Pancreas (tissue), 10 donors: ENCODE results near the gene PRR7. TPM values are rescaled to one million over a fixed set of nuclear protein-coding genes. Genes with fewer than 3 reads are reported as not detected.
A peak's percentile ranks its signal among the peaks of the same experiment; 100 is the strongest.

Experiments
- ATAC-seq, 4 donors: fragments of 200-7000 bp; cut with Tn5 transposase; one replicate each; pipeline versions ENCODE4 v1.8.0 to v1.9.1; 2020; ENCODE audit warnings: mild to moderate bottlenecking in 4 of 4, moderate library complexity in 4 of 4
- DNase-seq, 6 donors: peaks; one replicate each; pipeline ENCODE4 v3.0.0-alpha.2; 2020
- FAIRE-seq: peaks from 2 replicates; lab custom pipeline; 2012; peaks lifted over from hg19 to GRCh38; lab: Jason Lieb, UNC
- H3K27ac ChIP-seq, 4 donors: fragments of 200-600 bp; sonication (generic); 1 replicate in 3 of 4; 2 replicates in 1 of 4; pipeline versions ENCODE4 v1.5.0 to v1.8.0; 2020
- H3K27me3 ChIP-seq, 4 donors: fragments of 200-600 bp; one replicate each; pipeline ENCODE4 v1.8.0; 2021
- H3K36me3 ChIP-seq, 3 donors: fragments of 200-600 bp; sonication (generic) in 1 of 3; one replicate each; pipeline versions ENCODE4 v1.5.0 to v1.8.0; 2020 to 2021
- H3K4me1 ChIP-seq, 3 donors: fragments of 200-600 bp; one replicate each; pipeline ENCODE4 v1.8.0; 2021
- H3K4me3 ChIP-seq, 4 donors: fragments of 200-600 bp; sonication (generic) in 2 of 4; one replicate each; pipeline versions ENCODE4 v1.5.0 to v1.8.0; 2020 to 2021
- H3K9me3 ChIP-seq, 4 donors: fragments of 200-600 bp; one replicate each; pipeline ENCODE4 v1.8.0; 2021
- CTCF ChIP-seq, 4 donors: fragments of 200-600 bp; sonication (generic) in 3 of 4; IDR thresholded peaks; one replicate each; pipeline versions ENCODE4 v1.5.0 to v1.8.0; 2021; ENCODE audit warnings: antibody characterized with exemption in 4 of 4
- WGBS, 2 donors: extraction: QIAGEN DNeasy Blood & Tissue Kit; methylation state at CpG; one replicate each; pipeline ENCODE4 v1.1.7; 2013; 5-methylcytosine and 5-hydroxymethylcytosine counted together
- intact Hi-C, 3 donors: fragments of 100-400 bp; cut with DNase I; formaldehyde crosslinking; loops; one replicate each; pipeline versions ENCODE4 v1.11.1 to v1.14.2; 2022
- polyA plus RNA-seq, 2 donors: library from polyadenylated mRNA; stranded (reverse); fragments of 200-250 nt; gene quantifications; one replicate each; pipeline ENCODE4 v1.2.3, GENCODE V29; 2013
- total RNA-seq, 6 donors: library from RNA; stranded (reverse); fragmentation: NEBNext Ultra II Directional in 4 of 6; extraction: Animal tissue kit (Norgen Biotek cat#: 25700) in 4 of 6; gene quantifications; one replicate each; pipeline versions ENCODE4 v1.2.1 to v1.2.4, GENCODE V29; 2021 to 2023
- donor health status: healthy with polysubstance abuse.
- donor health status: DM: no; HTN: no; CAD: no; lungs with moderate emphysema.
- donor health status: DM: no; HTN: no; CAD: no.
- donor health status: control.
- donor health status: control.
- donor health status: Bipolar disorder and iron deficiency.
- donor health status: DM: yes; HTN: yes; CAD: no.
- donor health status: DM: no; HTN: no; CAD: no.
- donor health status: DM: no; HTN: no; CAD: no.
- donor health status: DM: yes; HTN: yes; CAD: no.

Gene PRR7
- total and polyA plus RNA-seq, 8 donors, result 1.7 to 3.5 (median 2.7) TPM

DNA sequence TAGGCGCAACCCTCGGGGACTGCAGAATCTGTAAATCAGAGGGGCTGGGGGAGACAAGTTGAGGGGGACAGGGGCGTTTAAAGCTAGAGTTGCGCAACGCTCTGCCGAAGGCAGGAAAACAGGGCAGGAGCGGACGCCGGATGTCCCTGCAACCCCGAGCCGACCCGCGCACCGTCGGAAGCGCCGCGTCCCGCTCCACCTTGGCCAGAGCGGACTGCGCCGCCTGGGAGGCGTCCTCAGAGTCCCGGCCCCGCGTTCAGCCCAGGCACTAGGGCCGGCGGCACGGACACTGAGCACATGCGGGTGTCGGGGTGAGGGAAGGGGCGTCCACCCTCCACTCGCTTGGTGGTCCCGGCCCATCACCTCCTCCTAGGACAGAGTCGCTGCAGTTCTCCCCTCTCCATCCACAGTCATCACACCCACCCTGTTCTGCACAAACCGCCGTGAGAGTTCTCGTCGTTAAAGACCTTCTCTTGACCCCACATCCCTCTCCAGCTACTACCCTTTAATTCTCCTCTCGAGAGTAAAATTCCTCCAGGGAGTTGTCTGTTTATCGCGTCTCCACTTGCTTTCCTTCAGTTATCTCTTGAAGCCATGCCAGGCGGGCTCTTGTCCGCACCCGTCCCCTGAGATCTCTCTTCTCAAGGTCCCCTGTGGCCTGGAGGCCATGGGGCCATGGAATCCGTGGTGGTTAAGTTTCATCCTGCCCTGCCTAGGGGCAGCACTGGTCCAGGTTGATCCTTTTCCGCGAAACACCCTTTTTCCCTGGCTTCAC is 51.6 kb downstream of the PRR7 start:
- peak overlapping the region in 1 of 4 donors; percentile 27 for H3K27ac ChIP-seq
- no peak for FAIRE-seq
- TF ChIP-seq CTCF (IDR thresholded peaks at IDR 0.05), result no peak
- no peaks in the 10 kb centered on the region for H3K9me3 ChIP-seq
- H3K4me1 ChIP-seq, result peaks cover 0 to 5% (median 0%) of the 10 kb centered on the region in 3 donors
- peak in 4 of 6 donors; percentile 47 to 83 (median 64) for DNase-seq
- intact Hi-C loops, result no loop called here
- ATAC-seq, result peak; percentile 7 to 11 (median 7)
- peak overlapping the region; percentile 61 to 79 (median 69) for H3K4me3 ChIP-seq
- H3K27me3 ChIP-seq, result no peaks in the 10 kb centered on the region
- no peaks in the 10 kb centered on the region for H3K36me3 ChIP-seq
- WGBS, 2 donors, result 9 to 10% methylated on average over 42 to 48 of the region's 48 CpGs

DNA sequence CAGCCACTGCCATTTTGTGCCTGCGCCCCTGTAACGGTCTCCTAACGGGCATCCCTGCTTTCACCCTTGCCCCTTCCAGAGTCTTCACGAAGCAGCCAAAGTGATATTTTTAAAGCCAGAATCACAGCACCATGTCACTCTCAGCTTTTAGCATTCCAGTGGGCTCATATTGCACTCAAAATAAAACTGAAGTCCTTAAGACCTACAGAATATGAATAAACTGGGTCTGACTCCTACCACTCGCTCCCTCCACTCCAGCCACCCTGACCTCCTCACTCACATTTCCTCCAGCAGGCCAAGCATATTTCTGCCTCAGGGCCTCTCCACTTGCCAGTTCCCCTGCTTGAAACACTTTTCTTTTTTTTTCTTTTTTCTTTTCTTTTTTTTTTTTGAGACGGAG is 53.2 kb downstream of the PRR7 start:
- DNase-seq, result no peak
- Histone ChIP-seq H3K27ac (no peak overlapping the region), H3K36me3 (no peaks in the 10 kb centered on the region), H3K4me3 (no peak overlapping the region), H3K27me3 (no peaks in the 10 kb centered on the region), H3K9me3 (no peaks in the 10 kb centered on the region), H3K4me1 (peaks cover 0 to 5% (median 0%) of the 10 kb centered on the region in 3 donors)
- 77 to 79% methylated on average over 6 of the region's 6 CpGs for WGBS, 2 donors
- ATAC-seq, result no peak
- intact Hi-C loops, result loop anchor here in 2 of 3 donors (5.0 kb wide), 1 partner anchor 108 kb away; no protein-coding TSS in a partner anchor
- TF ChIP-seq CTCF (IDR thresholded peaks at IDR 0.05), result no peak
- FAIRE-seq, result no peak

- H3K9me3 ChIP-seq, result no peaks in the 10 kb centered on the region
- DNase-seq (peak; percentile 78 to 99 (median 90)), ATAC-seq (peak in 3 of 4 donors; percentile 54 to 59 (median 54)), FAIRE-seq (no peak)
- no peak overlapping the region for H3K4me3 ChIP-seq
- WGBS, 2 donors, result 11 to 15% methylated on average over 10 of the region's 10 CpGs
- H3K36me3 ChIP-seq, result no peaks in the 10 kb centered on the region
- H3K27ac ChIP-seq, result no peak overlapping the region
- TF ChIP-seq CTCF (IDR thresholded peaks at IDR 0.05), result peak; percentile 85 to 97 (median 94)
- intact Hi-C loops, result loop anchor here in 2 of 3 donors (5.0 kb wide), 1 partner anchor 109 kb away; no protein-coding TSS in a partner anchor
- H3K4me1 ChIP-seq, result peaks cover 0 to 5% (median 0%) of the 10 kb centered on the region in 3 donors
- H3K27me3 ChIP-seq, result no peaks in the 10 kb centered on the region
Observed at GRCh38 chr5:177500685-177501522, 54.3 kb downstream of the PRR7 start.

- Histone ChIP-seq H3K4me1 (peaks cover 0 to 5% (median 0%) of the 10 kb centered on the region in 3 donors), H3K36me3 (no peaks in the 10 kb centered on the region), H3K4me3 (no peak overlapping the region), H3K27me3 (no peaks in the 10 kb centered on the region), H3K27ac (no peak overlapping the region), H3K9me3 (no peaks in the 10 kb centered on the region)
- no peak for DNase-seq
- 51 to 62% methylated on average over 9 of the region's 9 CpGs for WGBS, 2 donors
- no peak for TF ChIP-seq CTCF (IDR thresholded peaks at IDR 0.05)
- no peak for ATAC-seq
- no peak for FAIRE-seq
- intact Hi-C loops, result loop anchor here in 2 of 3 donors (5.0 kb wide), 1 partner anchor 110 kb away; no protein-coding TSS in a partner anchor
Observed at GRCh38 chr5:177501874-177502678, 55.5 kb downstream of the PRR7 start.
